WTC11 (cell line): Measurements from ENCODE around the gene HHAT.

Experiments
- ATF2 ChIP-seq: sonication (generic); formaldehyde crosslinking; IDR thresholded peaks from 2 replicates; pipeline ENCODE4 v1.8.1; 2022; ENCODE audit warnings: low read depth, missing genetic modification reagents, borderline replicate concordance
- CTCF ChIP-seq: fragments of 200-600 bp; IDR thresholded peaks from 2 replicates; pipeline ENCODE4 v1.8.0; 2022; ENCODE audit warnings: antibody characterized with exemption
- E2F1 ChIP-seq: sonication (generic); formaldehyde crosslinking; IDR thresholded peaks from 2 replicates; pipeline ENCODE4 v1.8.0; 2022; ENCODE audit warnings: mild to moderate bottlenecking, missing genetic modification reagents
- HMGA2 ChIP-seq: fragments of 250-450 bp; sonication (Bioruptor Pico); IDR thresholded peaks from 2 replicates; pipeline ENCODE4 v1.4.0; 2021; ENCODE audit warnings: mild to moderate bottlenecking, moderate library complexity
- MAX ChIP-seq: sonication (generic); formaldehyde crosslinking; IDR thresholded peaks from 2 replicates; pipeline ENCODE4 v1.8.0; 2022; ENCODE audit warnings: mild to moderate bottlenecking, missing genetic modification reagents
- PRDM15 ChIP-seq: sonication (generic); formaldehyde crosslinking; IDR thresholded peaks from 2 replicates; pipeline ENCODE4 v1.8.0; 2022; ENCODE audit warnings: missing genetic modification reagents
- PREB ChIP-seq: sonication (generic); formaldehyde crosslinking; IDR thresholded peaks from 2 replicates; pipeline ENCODE4 v1.8.1; 2022; ENCODE audit warnings: mild to moderate bottlenecking, missing genetic modification reagents, moderate library complexity, borderline replicate concordance
- RELA ChIP-seq: sonication (generic); formaldehyde crosslinking; IDR thresholded peaks from 2 replicates; pipeline ENCODE4 v1.8.1; 2022; ENCODE audit warnings: missing genetic modification reagents, mild to moderate bottlenecking, borderline replicate concordance
- SMAD3 ChIP-seq: sonication (generic); formaldehyde crosslinking; IDR thresholded peaks from 2 replicates; pipeline ENCODE4 v1.8.0; 2022; ENCODE audit warnings: missing genetic modification reagents, mild to moderate bottlenecking, borderline replicate concordance
- TP53 ChIP-seq: sonication (generic); formaldehyde crosslinking; IDR thresholded peaks from 2 replicates; pipeline ENCODE4 v1.8.1; 2023; ENCODE audit warnings: mild to moderate bottlenecking, missing genetic modification reagents
- USF2 ChIP-seq: sonication (generic); formaldehyde crosslinking; IDR thresholded peaks from 2 replicates; pipeline ENCODE4 v1.8.1; 2023; ENCODE audit warnings: mild to moderate bottlenecking, missing genetic modification reagents, moderate library complexity
- ZNF138 ChIP-seq: sonication (generic); formaldehyde crosslinking; conservative IDR thresholded peaks from 2 replicates; pipeline ENCODE4 v1.8.1; 2022; ENCODE audit warnings: mild to moderate bottlenecking, moderate library complexity, missing genetic modification reagents
- ZNF232 ChIP-seq: sonication (generic); formaldehyde crosslinking; IDR thresholded peaks from 2 replicates; pipeline ENCODE4 v1.8.0; 2022; ENCODE audit warnings: mild to moderate bottlenecking, missing genetic modification reagents
- ZSCAN18 ChIP-seq: fragments of 250-450 bp; sonication (Bioruptor Pico); IDR thresholded peaks from 2 replicates; pipeline ENCODE4 v2.1.2; 2022; ENCODE audit warnings: mild to moderate bottlenecking, moderate library complexity

- TF ChIP-seq ATF2, result no peak
- no peak for TF ChIP-seq ZNF138 (CRISPR knock-in tag)
- no peak for TF ChIP-seq CTCF
- TF ChIP-seq RELA (CRISPR knock-in tag), result no peak
- no peak for TF ChIP-seq TP53 (CRISPR knock-in tag)
- TF ChIP-seq PREB (CRISPR knock-in tag), result no peak
- no peak for TF ChIP-seq HMGA2 (CRISPR knock-in tag)
- TF ChIP-seq ZNF232 (CRISPR knock-in tag), result no peak
- no peak for TF ChIP-seq USF2 (CRISPR knock-in tag)
- TF ChIP-seq E2F1 (CRISPR knock-in tag), result no peak
- no peak for TF ChIP-seq ZSCAN18 (CRISPR knock-in tag)
- no peak for TF ChIP-seq MAX (CRISPR knock-in tag)
- no peak for TF ChIP-seq PRDM15 (CRISPR knock-in tag)
- no peak for TF ChIP-seq SMAD3 (CRISPR knock-in tag)
These were observed 304.4 kb downstream of the HHAT start for GRCh38 chr1:210633140-210633539.
